GM21786 (cell line): ENCODE results near the gene ZNF45.
"Not testable (repeated sequence)": the region's sequence is repeated elsewhere in the genome, so short reads cannot be mapped to it uniquely, and the experiment has no call there.

Experiments used
- ATAC-seq: cut with Tn5 transposase; IDR thresholded peaks from one replicate; pipeline ENCODE4 v1.9.1; 2021; ENCODE audit not compliant: unreplicated experiment

ZNF45 gene

DNA sequence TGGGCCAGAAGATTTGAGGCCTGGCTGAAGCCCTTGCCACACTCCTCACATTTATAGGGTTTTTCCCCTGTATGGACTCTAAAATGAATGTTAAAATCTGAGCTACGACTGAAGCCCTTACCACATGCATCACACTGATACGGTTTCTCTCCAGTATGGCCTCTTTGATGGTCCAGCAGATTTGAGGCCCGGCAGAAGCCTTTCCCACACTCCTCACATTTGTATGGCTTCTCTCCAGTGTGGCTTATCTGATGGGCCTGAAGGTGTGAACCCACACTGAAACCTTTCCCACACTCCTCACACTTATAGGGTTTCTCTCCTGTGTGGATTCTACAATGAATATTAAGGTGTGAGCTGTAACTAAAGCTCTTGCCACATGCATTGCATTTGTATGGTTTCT is 21.0 kb downstream of the ZNF45 start:
- no peak for ATAC-seq

DNA sequence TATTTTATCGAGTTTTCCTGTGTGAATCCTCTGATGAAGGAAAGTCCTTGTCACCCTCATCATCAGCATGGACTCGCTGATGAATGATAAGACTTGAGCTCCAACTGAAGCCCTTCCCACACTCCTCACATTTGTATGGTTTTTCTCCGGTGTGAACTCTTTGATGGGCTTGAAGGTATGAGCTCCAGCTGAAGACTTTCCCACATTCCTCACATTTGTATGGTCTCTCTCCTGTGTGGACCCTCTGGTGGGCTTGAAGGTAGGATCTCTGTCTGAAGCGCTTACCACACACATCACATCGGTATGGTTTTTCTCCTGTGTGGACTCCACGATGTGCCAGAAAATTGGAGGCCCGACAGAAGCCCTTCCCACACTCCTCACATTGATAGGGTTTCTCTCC is 21.7 kb downstream of the ZNF45 start:
- ATAC-seq = no peak

DNA sequence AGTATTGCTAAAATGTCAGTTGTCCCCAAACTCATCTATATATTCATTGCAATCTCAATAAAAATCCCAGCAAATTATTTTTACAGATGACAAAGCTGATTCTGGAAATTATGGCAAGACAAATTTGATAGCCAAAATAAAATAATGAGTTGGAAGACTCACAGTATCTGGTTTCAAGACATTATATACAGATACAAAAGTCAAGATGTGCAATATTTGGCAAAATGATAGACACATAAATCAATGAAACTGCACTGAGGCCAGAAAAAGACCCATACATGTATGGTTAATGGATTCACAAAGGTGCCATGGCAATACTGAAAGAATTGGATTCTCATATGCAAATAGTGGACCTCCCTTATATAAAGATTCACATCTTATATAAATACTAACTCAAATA is 24.2 kb downstream of the ZNF45 start:
- no peak for ATAC-seq

DNA sequence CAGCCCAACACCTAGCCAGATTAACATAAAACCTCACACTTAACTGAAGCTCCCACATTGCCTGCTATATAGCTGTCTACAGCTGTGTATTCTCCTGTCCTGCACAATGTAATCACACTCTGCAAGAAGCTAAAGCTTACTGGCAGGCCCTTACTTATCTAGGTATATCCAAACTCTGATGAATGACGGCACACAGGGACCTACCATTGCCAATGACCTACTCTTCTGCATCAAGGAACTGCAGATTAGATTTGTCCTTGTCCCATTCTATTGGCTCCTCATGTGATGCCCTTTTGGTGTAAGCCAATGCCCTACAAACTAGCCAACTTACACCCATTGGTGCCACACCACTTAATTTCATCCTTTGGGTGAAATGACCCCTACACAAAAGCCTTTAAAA is 26.4 kb downstream of the ZNF45 start:
- ATAC-seq = no peak

DNA sequence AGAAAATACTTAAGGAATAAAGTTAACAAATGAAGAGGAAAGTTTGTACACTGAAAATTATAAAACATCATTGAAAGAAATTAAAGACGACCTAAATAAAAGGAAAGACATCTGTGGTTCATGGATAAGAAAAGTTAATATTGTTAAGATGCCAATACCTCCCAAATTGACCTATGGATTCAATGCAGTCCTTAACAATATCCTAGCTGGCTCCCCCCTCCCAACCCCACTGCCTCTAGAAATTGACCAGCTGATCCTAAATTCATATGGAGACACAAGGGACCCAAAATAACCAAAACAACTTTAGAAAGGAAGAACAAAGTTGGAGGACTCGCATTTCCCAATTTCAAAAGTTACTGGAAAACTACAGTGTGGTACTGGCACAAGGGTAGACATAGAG is 28.3 kb downstream of the ZNF45 start:
- no peak for ATAC-seq

DNA sequence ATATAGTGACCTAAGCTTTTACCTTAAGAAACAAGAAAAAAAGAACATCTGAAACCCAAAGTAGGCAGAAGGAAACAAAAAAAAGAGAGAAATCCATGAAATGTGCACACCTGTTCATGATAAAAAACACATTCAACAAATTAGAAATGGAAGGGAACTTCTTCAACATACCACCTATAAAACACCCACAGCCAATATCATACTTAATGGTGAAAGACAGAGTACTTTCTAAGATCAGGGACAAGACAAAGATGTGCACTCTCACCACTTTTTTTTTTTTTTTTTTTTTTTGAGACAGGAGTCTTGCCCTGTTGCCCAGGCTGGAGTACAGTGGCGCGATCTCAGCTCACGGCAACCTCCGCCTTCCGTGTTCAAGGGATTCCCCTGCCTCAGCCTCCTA is 29.2 kb downstream of the ZNF45 start:
- no peak for ATAC-seq

DNA sequence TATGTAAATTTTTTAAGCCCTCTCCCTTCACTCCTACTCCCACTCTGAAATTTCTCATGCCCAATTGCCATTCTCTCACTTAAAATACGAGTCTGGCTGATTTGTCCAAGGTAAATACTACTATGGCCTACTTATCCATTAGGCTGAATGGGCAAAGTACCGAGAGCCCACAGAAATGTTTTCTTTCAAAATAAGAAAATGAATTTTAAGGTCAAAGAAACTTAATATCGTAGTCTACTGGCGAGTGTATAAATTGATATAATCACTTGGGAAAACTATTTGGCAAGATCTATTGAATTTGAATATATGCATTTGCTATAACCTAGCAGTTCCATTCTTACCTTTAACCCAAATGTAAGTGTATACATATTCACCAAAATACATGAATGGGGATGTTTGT is 32.7 kb downstream of the ZNF45 start:
- no peak for ATAC-seq

DNA sequence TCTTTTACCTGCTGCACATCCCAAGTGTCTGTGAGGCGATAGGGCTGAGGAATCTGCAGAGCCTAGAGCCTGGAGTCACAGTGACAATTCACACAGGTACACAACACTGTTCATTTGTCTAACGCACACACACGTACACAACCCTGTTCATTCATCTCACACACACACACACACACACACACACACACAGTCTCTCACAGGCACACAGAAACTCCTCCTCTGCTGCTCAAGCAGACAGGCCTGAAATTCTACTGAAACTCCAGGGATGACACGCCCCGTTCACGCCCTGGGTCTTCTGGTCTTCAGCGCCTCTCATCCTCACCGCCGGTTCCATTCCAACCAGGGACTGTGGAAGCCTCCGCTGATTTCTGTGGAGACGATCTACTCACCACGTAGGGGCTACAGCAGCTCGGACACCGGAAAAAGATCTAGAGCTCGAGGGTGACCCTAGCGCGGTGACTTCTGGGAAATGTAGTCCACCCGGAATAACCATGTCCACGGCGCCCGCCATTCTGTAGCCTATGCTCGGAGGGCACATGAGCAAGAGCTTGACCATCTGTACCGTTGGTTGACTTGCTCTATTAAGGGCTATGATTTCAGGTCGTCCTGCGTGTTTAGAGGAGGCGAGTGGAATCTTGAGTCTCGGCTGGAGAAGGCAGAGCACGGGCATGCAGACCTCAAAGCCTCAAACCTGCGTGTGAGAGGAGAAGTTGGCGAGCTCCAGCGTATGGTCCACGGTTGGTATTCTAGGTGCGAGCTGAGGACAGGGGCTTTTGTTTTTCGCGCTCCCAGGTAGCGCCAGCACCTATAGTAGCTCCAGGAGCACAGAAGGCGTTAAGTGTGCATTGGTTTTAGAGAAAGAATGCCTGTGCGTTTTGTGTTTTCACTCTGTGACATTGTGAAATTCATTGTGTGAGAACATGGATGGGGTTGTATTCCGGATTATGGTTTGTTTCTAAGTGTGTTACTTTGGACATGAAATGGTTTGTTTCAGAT is 33.4 kb downstream of the ZNF45 start:
- peak; percentile 74 for ATAC-seq

DNA sequence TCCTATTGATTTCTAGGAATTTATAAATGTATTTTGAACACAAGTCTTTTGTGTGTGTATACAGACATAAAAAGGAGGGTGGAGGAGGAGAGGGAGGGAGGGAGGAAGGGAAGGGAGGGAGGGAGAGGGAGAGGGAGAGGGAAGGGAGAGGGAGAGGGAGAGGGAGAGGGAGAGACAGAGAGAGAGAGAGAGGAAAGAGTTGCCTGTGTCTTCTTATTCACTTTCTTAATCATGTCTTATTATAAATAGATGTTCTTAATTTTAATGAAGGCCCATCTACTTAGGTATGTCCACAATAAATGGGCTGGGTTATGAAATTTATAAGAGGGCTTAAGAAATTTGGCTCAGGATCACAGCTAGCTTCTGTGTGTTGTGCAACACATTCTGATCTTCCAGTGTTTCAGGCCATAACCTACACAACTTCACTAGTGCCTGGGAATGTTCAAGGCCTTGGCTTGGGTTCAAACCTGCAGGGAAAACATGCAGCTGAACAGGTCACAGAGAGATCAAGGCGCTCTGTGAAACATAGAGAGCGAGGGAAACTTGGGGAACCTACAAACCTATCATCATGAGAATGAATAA is 39.3 kb downstream of the ZNF45 start:
- ATAC-seq = no peak

DNA sequence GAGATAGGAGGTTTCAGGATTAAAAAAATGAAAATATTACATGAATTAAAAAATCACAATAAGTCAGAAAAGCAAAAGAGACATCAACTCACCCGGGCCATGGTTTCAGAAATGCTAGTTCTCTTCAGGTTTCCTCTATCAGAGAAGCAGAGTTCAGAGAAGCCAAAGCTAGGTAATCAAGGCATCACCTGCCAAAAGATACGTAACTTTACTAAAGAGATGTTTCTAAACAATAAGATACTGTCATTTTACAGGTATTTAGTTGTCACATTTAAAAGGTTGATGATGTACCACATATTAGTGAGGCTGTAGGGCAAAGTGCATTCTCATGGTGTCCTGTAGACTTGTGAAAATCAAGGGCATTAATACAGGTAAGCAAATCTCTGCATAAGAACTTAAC is 51.2 kb downstream of the ZNF45 start, which contains the start of gene ZNF404:
TSS of gene ZNF404 (minus strand) at position 101 of the 400 bp plus-strand sequence.
- no peak for ATAC-seq

DNA sequence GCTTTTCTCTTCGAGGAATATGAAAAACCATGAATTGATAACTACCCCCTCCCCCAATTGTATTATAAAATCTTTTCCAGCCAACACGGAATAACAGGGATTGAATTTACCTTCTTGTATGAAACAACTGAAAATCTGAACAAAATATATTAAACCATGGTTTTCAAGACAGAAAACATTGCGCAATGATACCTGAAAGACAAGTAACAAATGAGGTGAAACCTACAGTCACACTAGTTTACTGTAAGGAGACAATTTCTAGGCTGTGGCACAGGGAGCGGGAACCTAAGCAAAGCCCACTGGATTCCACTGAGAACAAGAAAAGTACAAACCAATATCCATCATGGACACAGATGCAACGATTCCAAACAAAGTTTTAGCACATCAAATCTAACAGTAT is 54.6 kb downstream of the ZNF45 start:
- no peak for ATAC-seq

DNA sequence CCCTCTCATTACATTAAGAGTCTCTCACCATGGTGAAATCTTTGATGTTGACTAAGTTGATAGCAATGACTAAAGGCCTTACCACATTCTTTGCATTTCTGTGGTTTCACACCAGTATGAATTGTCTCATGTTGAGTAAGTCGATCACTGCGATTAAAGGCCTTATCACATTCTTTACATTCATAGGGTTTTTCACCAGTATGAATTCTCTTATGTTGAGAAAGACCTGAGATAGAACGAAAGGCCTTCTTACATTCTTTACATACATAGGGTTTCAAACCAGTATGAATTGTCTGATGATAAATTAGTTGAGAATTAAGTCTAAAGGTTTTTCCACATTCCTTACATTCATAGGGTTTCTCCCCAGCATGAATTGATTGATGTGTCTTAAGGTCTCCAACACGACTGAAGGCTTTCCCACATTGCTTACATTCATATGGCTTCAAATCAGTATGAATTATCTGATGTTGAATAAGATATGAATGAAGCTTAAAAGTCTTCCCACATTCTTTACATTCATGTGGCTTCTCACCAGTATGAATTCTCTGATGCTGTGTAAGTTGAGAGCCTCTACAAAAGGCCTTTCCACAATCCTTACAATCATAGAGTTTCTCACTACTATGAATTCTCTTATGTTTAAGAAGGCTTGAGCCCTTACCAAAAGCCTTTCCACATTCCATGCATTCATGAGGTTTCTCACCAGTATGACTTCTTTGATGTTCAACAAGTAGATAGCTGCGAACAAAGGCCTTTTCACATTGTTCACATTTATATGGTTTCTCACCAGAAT is 62.3 kb downstream of the ZNF45 start:
- ATAC-seq = no peak

DNA sequence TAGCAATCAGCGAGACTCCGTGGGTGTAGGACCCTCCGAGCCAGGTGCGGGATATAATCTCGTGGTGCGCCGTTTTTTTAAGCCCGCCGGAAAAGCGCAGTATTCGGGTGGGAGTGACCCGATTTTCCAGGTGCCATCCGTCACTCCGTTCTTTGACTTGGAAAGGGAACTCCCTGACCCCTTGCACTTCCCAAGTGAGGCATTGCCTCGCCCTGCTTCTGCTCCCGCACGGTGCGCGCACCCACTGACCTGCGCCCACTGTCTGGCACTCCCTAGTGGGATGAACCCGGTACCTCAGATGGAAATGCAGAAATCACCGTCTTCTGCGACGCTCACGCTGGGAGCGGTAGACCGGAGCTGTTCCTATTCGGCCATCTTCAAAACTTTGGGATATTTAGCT is 68.2 kb downstream of the ZNF45 start:
- not testable (repeated sequence) for ATAC-seq
